NB4 (cell line): ENCODE data around the gene GPR146.

ENCODE experiments used
- POLR2A ChIP-seq: IDR thresholded peaks from 2 replicates; pipeline ENCODE4 v1.6.1; 2011; ENCODE audit warnings: mild to moderate bottlenecking; ENCODE audit not compliant: insufficient read length; ENCODE audit errors: extremely low read depth
- TF ChIP-seq, protein P1 (sequence below): IDR thresholded peaks from one replicate; pipeline ENCODE4 v1.5.1; 2012; ENCODE audit warnings: low read depth, low read length

DNA sequence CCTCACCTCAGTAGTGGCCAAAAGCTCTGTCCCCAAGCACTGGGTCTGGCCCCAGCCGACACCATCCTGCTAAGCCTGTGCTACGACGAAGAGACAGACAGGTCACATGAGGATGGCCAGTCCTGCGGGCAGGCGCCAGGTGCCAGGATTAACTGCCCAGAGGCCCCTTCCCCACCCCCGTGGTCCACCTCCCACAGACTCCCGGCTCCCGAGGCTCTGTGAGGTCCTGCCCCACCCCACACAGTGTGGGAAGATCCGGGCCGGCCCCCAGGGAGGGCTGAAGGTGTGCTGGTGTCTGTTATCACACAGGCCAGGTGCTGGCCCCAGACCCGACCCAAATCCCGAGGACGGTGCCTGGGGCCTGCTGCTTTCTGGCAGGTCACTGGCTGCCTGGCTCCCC, 34.1 kb upstream of the GPR146 start:
- TF ChIP-seq POLR2A: no peak
- TF ChIP-seq, protein P1, sequence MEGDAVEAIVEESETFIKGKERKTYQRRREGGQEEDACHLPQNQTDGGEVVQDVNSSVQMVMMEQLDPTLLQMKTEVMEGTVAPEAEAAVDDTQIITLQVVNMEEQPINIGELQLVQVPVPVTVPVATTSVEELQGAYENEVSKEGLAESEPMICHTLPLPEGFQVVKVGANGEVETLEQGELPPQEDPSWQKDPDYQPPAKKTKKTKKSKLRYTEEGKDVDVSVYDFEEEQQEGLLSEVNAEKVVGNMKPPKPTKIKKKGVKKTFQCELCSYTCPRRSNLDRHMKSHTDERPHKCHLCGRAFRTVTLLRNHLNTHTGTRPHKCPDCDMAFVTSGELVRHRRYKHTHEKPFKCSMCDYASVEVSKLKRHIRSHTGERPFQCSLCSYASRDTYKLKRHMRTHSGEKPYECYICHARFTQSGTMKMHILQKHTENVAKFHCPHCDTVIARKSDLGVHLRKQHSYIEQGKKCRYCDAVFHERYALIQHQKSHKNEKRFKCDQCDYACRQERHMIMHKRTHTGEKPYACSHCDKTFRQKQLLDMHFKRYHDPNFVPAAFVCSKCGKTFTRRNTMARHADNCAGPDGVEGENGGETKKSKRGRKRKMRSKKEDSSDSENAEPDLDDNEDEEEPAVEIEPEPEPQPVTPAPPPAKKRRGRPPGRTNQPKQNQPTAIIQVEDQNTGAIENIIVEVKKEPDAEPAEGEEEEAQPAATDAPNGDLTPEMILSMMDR: no peak
